Left ventricle myocardium superior (tissue), 1 donor: ENCODE results near the gene IGSF10. TPM values are rescaled to one million over a fixed set of nuclear protein-coding genes. Genes with fewer than 3 reads are reported as not detected.
A peak's percentile ranks its signal among the peaks of the same experiment; 100 is the strongest.

ENCODE experiments used
- ATAC-seq: fragments of 200-7000 bp; cut with Tn5 transposase; one replicate; pipeline ENCODE4 v1.9.1; 2020; ENCODE audit warnings: mild to moderate bottlenecking, moderate library complexity
- DNase-seq: peaks from one replicate; pipeline ENCODE4 v3.0.0-alpha.2; 2020
- intact Hi-C: fragments of 100-400 bp; cut with micrococcal nuclease; formaldehyde crosslinking; loops from one replicate; pipeline ENCODE4 v1.11.0; 2022
- total RNA-seq: library from RNA; stranded (reverse); fragmentation: NEBNext Ultra II Directional; extraction: Animal tissue kit (Norgen Biotek cat#: 25700); gene quantifications from one replicate; pipeline ENCODE4 v1.2.1, GENCODE V29; 2021
- donor health status: DM: no; HTN: yes; CAD: no; lungs with severe emphysema.

Gene IGSF10
- total RNA-seq, 1 donor from 2014 or later = 1.9 TPM

GRCh38 chr3:151468284-151468917 is 7.5 kb upstream of the IGSF10 start:
- intact Hi-C loops = loop anchor here (2.0 kb wide), 1 partner anchor 370 kb away; no protein-coding TSS in a partner anchor
- no peak for DNase-seq
- ATAC-seq = peak; percentile 72

- ATAC-seq (no peak), DNase-seq (no peak)
- intact Hi-C loops = no loop called here
These were observed 6.2 kb upstream of the IGSF10 start for GRCh38 chr3:151467069-151467468.

GRCh38 chr3:151462991-151463390 is 2.1 kb upstream of the IGSF10 start:
- no peak for DNase-seq
- intact Hi-C loops = no loop called here
- no peak for ATAC-seq

GRCh38 chr3:151462278-151462780 is 1.5 kb upstream of the IGSF10 start:
- DNase-seq (no peak), ATAC-seq (no peak)
- intact Hi-C loops = no loop called here

GRCh38 chr3:151460228-151460627 is 633 bp downstream of the IGSF10 start:
- ATAC-seq (peak; percentile 13), DNase-seq (no peak)
- intact Hi-C loops = no loop called here

GRCh38 chr3:151459358-151459757 is 1.5 kb downstream of the IGSF10 start:
- ATAC-seq = peak; percentile 66
- DNase-seq = no peak
- intact Hi-C loops = no loop called here

GRCh38 chr3:151456065-151456464 is 4.8 kb downstream of the IGSF10 start:
- intact Hi-C loops = no loop called here
- no peak for DNase-seq
- ATAC-seq = no peak

- no peak for ATAC-seq
- intact Hi-C loops = no loop called here
- DNase-seq = no peak
These were observed 8.0 kb downstream of the IGSF10 start for GRCh38 chr3:151452841-151453240.

- no peak for DNase-seq
- intact Hi-C loops = no loop called here
- no peak for ATAC-seq
These were observed 8.5 kb downstream of the IGSF10 start for GRCh38 chr3:151452368-151452767.

GRCh38 chr3:151446002-151446340 is 14.9 kb downstream of the IGSF10 start:
- intact Hi-C loops = no loop called here
- ATAC-seq (no peak), DNase-seq (no peak)

GRCh38 chr3:151445273-151446001 is 15.4 kb downstream of the IGSF10 start:
- no peak for DNase-seq
- ATAC-seq = peak; percentile 54
- intact Hi-C loops = no loop called here

GRCh38 chr3:151443583-151443982 is 17.3 kb downstream of the IGSF10 start:
- ATAC-seq (no peak), DNase-seq (no peak)
- intact Hi-C loops = no loop called here

- DNase-seq = no peak
- ATAC-seq = no peak
- intact Hi-C loops = no loop called here
These were observed 19.9 kb downstream of the IGSF10 start for GRCh38 chr3:151440940-151441339.

GRCh38 chr3:151439652-151440125 is 21.2 kb downstream of the IGSF10 start:
- intact Hi-C loops = loop anchor here (10.0 kb wide), 2 partner anchors 405 to 475 kb away; no protein-coding TSS in a partner anchor
- DNase-seq (no peak), ATAC-seq (peak; percentile 76)

- DNase-seq (no peak), ATAC-seq (no peak)
- intact Hi-C loops = loop anchor here (10.0 kb wide), 2 partner anchors 407 to 477 kb away; no protein-coding TSS in a partner anchor
These were observed 23.0 kb downstream of the IGSF10 start for GRCh38 chr3:151437906-151438305.

- intact Hi-C loops = loop anchor here (10.0 kb wide), 2 partner anchors 408 to 478 kb away; no protein-coding TSS in a partner anchor
- no peak for ATAC-seq
- DNase-seq = no peak
These were observed 24.0 kb downstream of the IGSF10 start for GRCh38 chr3:151436675-151437446.

GRCh38 chr3:151434151-151434890 is 26.5 kb downstream of the IGSF10 start:
- ATAC-seq = no peak
- DNase-seq = no peak
- intact Hi-C loops = loop anchor here (10.0 kb wide), 2 partner anchors 410 to 480 kb away; no protein-coding TSS in a partner anchor

GRCh38 chr3:151432616-151433372 is 28.1 kb downstream of the IGSF10 start:
- intact Hi-C loops = loop anchor here (10.0 kb wide), 2 partner anchors 412 to 482 kb away; no protein-coding TSS in a partner anchor
- ATAC-seq = no peak

More at GRCh38 chr3:151432616-151433372, 28.1 kb downstream of the IGSF10 start:
- DNase-seq = no peak
